GM19023 (cell line): ENCODE data around the gene MAGI2.

Experiments
- ATAC-seq: cut with Tn5 transposase; IDR thresholded peaks from one replicate; pipeline ENCODE4 v1.9.1; 2021; ENCODE audit warnings: mild to moderate bottlenecking, moderate library complexity; ENCODE audit not compliant: unreplicated experiment

MAGI2 gene

GRCh38 chr7:78396210-78396609, 1057.3 kb downstream of the MAGI2 start:
- ATAC-seq, result no peak

DNA sequence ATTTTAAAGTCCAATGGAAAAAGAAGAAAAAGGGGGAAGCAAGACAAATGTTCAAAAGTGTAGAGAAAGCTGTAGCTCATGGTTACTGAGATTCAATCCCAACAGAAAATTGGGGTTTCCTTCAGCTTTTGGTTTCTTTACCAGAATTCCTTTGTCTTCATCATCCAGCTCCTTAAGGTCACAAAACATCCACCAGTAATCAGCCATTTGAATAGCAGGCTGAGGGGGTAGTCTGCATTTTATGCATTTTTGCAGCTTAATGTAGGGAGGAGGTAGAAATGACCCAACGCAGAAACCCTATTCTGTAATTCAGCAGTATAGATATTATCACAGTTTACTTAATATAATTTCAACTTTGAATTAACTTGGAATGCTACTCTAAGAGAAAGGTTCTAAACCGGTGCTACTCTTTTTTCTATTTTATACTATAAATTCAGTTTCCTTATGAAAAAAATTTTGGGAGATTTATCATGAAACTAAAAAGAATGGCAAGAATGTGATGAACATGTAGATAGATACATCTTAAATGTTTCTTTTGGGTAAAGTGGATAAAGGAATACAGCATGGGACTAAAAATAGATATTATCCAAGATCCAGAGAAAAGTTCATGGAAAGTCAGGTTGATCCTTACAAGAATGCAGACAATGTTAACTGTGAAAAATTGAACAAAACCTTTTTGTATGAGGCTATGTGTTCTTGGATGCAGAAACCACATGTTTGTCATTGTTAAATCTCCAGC, 1058.0 kb downstream of the MAGI2 start:
- no peak for ATAC-seq

GRCh38 chr7:78389022-78389421, 1064.4 kb downstream of the MAGI2 start:
- ATAC-seq, result no peak

- ATAC-seq, result no peak
These were observed 1066.9 kb downstream of the MAGI2 start for GRCh38 chr7:78386520-78386919.

GRCh38 chr7:78383096-78383880, 1070.2 kb downstream of the MAGI2 start:
- no peak for ATAC-seq

DNA sequence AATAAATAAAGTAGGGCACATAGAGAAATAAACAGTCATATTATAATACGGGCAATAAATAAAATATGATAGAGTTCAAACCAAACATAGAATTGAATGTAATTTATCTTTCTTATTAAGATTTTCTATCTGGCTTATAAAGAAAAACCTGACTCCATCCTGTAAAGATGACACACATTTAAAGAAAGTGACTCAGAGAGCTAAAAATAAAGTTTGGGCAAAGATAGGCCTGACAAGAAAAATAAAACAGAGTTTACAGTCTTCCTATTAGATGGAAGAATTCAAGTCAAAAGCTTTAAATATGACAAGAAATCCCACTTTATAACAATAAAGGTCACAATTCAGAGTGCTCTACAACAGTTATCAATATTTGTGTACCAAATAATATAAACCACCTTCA, 1074.3 kb downstream of the MAGI2 start:
- no peak for ATAC-seq

GRCh38 chr7:78377532-78377931, 1075.9 kb downstream of the MAGI2 start:
- ATAC-seq, result no peak

GRCh38 chr7:78370936-78371335, 1082.5 kb downstream of the MAGI2 start:
- ATAC-seq, result no peak

- no peak for ATAC-seq
These were observed 1084.7 kb downstream of the MAGI2 start for GRCh38 chr7:78368771-78369170.

DNA sequence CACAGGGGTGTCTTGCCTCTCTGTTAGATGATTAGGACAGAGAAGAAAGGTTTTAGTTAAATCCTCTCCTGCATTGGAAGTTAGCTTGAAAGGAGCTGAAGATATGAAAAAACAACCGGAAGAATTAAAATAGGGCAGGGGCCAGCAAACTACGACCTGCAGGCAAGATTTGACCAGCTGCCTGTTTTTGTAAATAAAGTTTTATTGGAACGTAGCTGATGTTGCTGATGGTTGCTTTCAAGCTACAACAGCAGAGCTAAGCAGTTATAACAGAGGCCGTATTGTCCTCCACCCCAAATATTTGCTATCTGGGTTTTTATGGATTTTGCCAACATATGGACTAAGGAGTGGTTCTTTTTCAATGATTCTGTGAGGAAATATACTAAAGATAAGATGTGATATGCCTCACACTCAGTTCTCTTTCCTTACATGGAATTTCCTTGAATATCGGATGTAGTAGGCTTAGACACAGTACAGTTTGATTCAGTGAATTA, 1086.1 kb downstream of the MAGI2 start:
- no peak for ATAC-seq

DNA sequence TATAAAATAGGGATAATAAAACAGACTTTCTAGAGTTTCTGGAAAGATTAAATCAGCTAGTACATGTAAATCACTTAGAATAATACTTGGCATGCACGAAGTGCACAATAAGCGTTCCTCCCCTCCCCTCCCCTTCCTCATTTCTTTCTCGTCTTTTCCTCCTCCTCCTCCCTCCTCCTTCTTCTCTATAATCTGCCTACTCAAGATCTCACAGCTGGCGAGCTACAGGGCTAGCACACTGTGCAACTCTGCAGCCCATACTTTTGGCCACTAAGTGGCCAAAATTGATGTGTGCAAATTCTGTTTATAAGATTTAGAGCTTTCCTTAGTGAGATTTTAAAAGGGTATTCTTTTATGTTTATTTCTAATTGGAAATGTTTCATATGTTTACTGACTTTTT, 1089.6 kb downstream of the MAGI2 start:
- no peak for ATAC-seq

- no peak for ATAC-seq
These were observed 1093.6 kb downstream of the MAGI2 start for GRCh38 chr7:78359836-78360235.

GRCh38 chr7:78357709-78358108, 1095.8 kb downstream of the MAGI2 start:
- no peak for ATAC-seq

GRCh38 chr7:78355834-78356233, 1097.6 kb downstream of the MAGI2 start:
- ATAC-seq, result no peak

DNA sequence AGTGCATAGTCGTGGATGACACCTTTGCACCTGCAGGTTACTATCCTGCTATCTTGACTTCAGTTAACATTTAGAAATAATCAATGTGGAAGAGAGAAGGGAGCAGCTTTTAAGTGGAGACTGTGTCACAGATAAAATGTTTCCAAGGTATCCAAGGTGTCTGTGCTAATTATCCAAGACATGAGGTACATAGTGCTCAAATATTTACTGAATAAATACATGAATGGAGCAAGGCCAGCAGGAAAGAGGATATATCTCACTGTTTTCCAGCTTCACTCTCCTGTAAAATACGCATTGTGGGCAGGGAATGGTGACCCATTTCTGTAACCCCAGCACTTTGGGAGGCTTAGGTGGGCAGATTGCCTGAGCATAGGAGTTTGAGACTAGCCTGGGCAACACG, 1102.5 kb downstream of the MAGI2 start:
- ATAC-seq, result no peak

GRCh38 chr7:78350391-78350790, 1103.1 kb downstream of the MAGI2 start:
- ATAC-seq, result no peak

GRCh38 chr7:78346827-78347226, 1106.6 kb downstream of the MAGI2 start:
- no peak for ATAC-seq

- ATAC-seq, result no peak
These were observed 1107.5 kb downstream of the MAGI2 start for GRCh38 chr7:78345979-78346378.

DNA sequence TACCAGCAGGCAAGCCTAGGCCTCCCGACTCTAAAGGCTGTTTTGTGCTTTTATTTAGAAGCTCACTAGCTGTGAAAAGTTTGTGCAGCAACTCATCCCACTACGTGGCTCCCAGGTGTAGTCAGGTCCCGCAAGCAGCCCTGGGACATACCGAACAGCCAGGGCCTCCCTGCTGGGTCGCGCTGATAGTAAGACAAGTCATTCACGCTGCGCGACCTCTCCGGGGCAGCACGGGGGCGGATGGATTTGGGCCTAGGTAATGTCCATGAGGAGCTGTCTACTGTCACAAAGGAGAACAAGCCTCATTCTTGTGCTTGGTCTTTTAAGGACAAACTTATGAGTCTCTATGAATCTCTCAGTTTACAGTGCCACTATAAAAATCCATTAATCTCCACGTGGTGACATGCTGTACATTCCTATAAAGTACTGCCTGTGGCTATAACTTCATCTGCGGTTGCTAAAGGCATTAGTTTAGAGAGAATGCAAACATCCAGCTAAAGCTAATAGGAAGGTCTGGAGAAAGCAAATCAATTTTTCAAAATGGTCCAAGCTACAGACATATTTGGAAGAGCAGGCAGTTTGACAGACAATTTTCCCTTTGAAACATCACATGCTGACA, 1108.1 kb downstream of the MAGI2 start:
- no peak for ATAC-seq

GRCh38 chr7:78334426-78334825, 1119.0 kb downstream of the MAGI2 start:
- ATAC-seq, result no peak

DNA sequence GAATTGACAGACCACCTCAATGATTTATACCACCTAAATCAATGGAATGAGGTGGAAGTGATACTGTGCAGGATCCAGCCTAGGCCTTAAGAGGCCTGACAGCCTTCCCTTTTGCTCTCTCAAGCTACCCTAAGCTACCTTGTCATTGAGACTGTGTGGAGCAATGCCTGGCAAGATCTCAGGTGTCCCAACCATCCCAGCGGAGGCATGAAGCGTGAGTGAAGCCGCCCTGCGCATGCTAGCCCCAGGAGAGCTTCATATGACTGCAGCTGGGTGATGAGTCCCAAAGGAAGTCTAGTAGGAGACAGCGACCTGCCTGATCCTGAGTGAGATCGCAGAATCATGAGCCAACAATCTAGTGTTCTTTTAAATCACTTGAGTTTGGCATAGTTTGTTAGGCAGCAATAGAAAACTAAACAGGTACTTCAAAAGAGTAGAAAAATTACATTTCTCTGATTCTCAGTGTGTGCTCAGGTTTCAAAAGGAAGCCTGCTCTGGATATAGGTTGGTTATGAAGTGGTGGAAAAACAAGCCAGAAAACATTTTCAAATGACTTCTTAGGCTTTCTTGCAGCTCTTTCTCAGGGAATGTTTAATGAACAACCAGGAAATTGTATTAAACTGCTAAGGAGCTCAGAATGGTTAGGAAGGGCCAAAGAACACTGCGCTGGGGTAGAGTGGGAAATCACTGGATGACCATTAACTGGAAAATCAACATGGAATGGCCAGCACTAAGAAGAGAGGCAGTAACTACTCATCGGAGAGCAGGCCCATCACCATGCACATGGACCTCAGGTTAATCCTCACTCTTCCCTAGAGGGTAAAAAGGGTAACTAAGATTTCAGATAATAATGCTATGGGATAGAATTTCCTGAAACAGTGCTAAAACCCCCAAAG, 1119.7 kb downstream of the MAGI2 start:
- ATAC-seq, result no peak
